IPS-18a (cell line): ENCODE data around the gene CEP68.
A peak's percentile ranks its signal among the peaks of the same experiment; 100 is the strongest.
"Not testable (repeated sequence)": the region's sequence is repeated elsewhere in the genome, so short reads cannot be mapped to it uniquely, and the experiment has no call there.

Experiments
- H3K27ac ChIP-seq: one replicate; pipeline ENCODE4 v1.5.1; 2013; ENCODE audit warnings: low read length
- H3K27me3 ChIP-seq: one replicate; pipeline ENCODE4 v1.6.1; 2013; ENCODE audit warnings: mild to moderate bottlenecking, low read length; ENCODE audit not compliant: control insufficient read depth, insufficient read depth
- H3K36me3 ChIP-seq: one replicate; pipeline ENCODE4 v1.6.1; 2013; ENCODE audit warnings: low read depth, low read length; ENCODE audit not compliant: control insufficient read depth
- H3K4me1 ChIP-seq: one replicate; pipeline ENCODE4 v1.6.1; 2013; ENCODE audit warnings: low read depth, low read length; ENCODE audit not compliant: control insufficient read depth
- H3K4me3 ChIP-seq: one replicate; pipeline ENCODE4 v1.5.1; 2013; ENCODE audit warnings: low read length
- H3K9ac ChIP-seq: one replicate; pipeline ENCODE4 v1.6.1; 2013; ENCODE audit warnings: mild to moderate bottlenecking, low read length, moderate library complexity
- H3K9me3 ChIP-seq: one replicate; pipeline ENCODE4 v1.6.1; 2013; ENCODE audit warnings: low read depth, low read length; ENCODE audit not compliant: control insufficient read depth

CEP68 gene

DNA sequence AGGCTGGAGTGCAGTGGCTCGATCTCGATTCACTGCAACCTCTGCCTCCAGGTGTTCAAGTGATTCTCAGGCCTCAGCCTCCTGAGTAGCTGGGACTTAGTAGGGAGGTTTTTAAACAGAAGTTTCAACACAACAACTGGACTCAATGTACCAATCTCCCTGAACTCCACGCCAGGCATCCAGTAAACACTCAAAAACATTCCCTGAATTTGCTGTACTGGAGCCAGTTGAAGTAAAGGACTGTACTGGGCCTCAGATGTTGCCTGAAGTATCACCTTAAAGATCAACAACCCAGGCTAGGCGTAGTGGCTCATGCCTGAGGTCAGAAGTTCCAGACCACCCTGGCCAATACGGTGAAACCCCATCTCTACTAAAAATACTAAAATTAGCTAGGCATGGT, 51.3 kb downstream of the CEP68 start:
- Histone ChIP-seq H3K4me3 (no peak overlapping the region), H3K4me1 (no peaks in the 10 kb centered on the region), H3K27ac (no peak overlapping the region), H3K9ac (no peak overlapping the region), H3K9me3 (no peaks in the 10 kb centered on the region), H3K27me3 (no peaks in the 10 kb centered on the region), H3K36me3 (peaks cover 3% of the 10 kb centered on the region)

- Histone ChIP-seq H3K27ac (no peak overlapping the region), H3K9ac (no peak overlapping the region), H3K27me3 (no peaks in the 10 kb centered on the region), H3K9me3 (no peaks in the 10 kb centered on the region), H3K36me3 (peaks cover 3% of the 10 kb centered on the region), H3K4me3 (no peak overlapping the region), H3K4me1 (no peaks in the 10 kb centered on the region)
These were observed 52.6 kb downstream of the CEP68 start for GRCh38 chr2:65108780-65109179.

DNA sequence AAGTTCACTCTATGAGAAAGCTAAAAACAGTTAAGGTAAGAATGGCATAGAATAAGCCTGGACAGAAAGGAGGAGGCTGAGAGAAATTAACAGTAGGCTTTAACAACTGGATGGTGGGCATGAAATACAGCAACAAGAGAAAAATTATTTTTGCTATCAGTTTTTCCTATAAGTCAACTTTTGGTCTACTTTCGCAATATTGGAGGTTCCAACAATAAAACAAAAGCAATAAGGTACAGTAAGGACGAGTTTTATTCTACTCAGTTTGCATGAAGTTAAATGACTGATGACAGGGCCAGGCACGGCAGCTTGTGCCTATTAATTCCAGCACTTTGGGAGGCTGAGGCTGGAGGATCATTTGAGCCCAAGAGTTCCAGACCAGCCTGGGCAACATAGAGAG, 56.4 kb downstream of the CEP68 start:
- H3K36me3 ChIP-seq, result no peaks in the 10 kb centered on the region

DNA sequence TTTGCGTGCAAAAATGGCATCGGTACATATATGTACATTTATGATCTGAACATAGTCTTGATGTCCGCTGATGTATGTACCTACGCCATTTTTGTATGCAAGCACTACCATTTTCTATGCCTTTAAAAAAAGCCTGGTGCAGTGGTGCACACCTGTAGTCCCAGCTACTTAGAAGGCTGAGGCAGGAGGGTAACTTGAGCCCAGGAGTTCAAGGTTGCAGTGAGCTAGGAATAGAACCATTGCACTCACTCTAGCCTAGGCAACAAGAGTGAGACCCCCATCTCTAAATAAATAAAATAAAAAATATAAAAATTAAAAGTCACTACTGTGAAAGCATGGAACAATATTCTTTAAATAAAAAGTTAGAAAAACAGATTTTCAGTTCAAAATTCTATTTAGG, 57.0 kb downstream of the CEP68 start:
- no peak overlapping the region for H3K9ac ChIP-seq
- H3K27me3 ChIP-seq, result no peaks in the 10 kb centered on the region
- no peaks in the 10 kb centered on the region for H3K36me3 ChIP-seq
- no peak overlapping the region for H3K4me3 ChIP-seq
- H3K9me3 ChIP-seq, result no peaks in the 10 kb centered on the region
- H3K4me1 ChIP-seq, result no peaks in the 10 kb centered on the region
- no peak overlapping the region for H3K27ac ChIP-seq

More for the DNA sequence above, 56.4 kb downstream of the CEP68 start:
- H3K27me3 ChIP-seq, result no peaks in the 10 kb centered on the region
- H3K9ac ChIP-seq, result no peak overlapping the region
- H3K9me3 ChIP-seq, result no peaks in the 10 kb centered on the region
- no peaks in the 10 kb centered on the region for H3K4me1 ChIP-seq
- H3K4me3 ChIP-seq, result no peak overlapping the region
- H3K27ac ChIP-seq, result no peak overlapping the region

DNA sequence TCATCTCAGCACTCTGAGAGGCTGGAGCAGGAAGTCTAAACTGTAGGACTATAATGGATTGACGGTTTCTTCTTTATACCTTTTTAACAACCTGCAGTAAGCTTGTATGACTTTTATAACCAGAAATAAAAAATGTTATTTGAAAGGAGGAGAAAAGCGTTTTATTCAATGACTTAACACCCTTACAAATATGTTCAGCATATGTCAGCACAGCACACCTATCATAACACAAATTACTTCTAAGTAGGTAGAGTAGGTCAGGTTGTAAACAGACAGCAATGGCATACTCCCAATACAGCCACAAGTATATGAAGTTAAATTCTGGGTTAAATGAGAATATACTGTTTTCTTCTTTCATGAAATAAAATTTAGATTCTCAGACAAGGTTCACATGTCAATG, 57.6 kb downstream of the CEP68 start:
- H3K4me1 ChIP-seq, result no peaks in the 10 kb centered on the region
- no peaks in the 10 kb centered on the region for H3K9me3 ChIP-seq
- H3K27ac ChIP-seq, result no peak overlapping the region
- H3K9ac ChIP-seq, result no peak overlapping the region
- no peak overlapping the region for H3K4me3 ChIP-seq
- no peaks in the 10 kb centered on the region for H3K36me3 ChIP-seq
- H3K27me3 ChIP-seq, result no peaks in the 10 kb centered on the region

GRCh38 chr2:65114921-65115320, 58.7 kb downstream of the CEP68 start:
- H3K4me3 ChIP-seq, result no peak overlapping the region
- H3K9ac ChIP-seq, result no peak overlapping the region
- no peaks in the 10 kb centered on the region for H3K4me1 ChIP-seq
- no peaks in the 10 kb centered on the region for H3K9me3 ChIP-seq
- no peak overlapping the region for H3K27ac ChIP-seq
- no peaks in the 10 kb centered on the region for H3K27me3 ChIP-seq
- H3K36me3 ChIP-seq, result no peaks in the 10 kb centered on the region

GRCh38 chr2:65116645-65117044, 60.4 kb downstream of the CEP68 start:
- H3K4me1 ChIP-seq, result no peaks in the 10 kb centered on the region

GRCh38 chr2:65120990-65121693, 64.9 kb downstream of the CEP68 start:
- H3K36me3 ChIP-seq, result no peaks in the 10 kb centered on the region
- H3K27me3 ChIP-seq, result no peaks in the 10 kb centered on the region
- H3K4me1 ChIP-seq, result no peaks in the 10 kb centered on the region
- H3K4me3 ChIP-seq, result no peak overlapping the region
- no peak overlapping the region for H3K27ac ChIP-seq
- H3K9ac ChIP-seq, result no peak overlapping the region
- H3K9me3 ChIP-seq, result no peaks in the 10 kb centered on the region

More at GRCh38 chr2:65116645-65117044, 60.4 kb downstream of the CEP68 start:
- H3K9ac ChIP-seq, result no peak overlapping the region
- no peak overlapping the region for H3K4me3 ChIP-seq
- H3K27me3 ChIP-seq, result no peaks in the 10 kb centered on the region
- H3K27ac ChIP-seq, result no peak overlapping the region
- no peaks in the 10 kb centered on the region for H3K36me3 ChIP-seq
- no peaks in the 10 kb centered on the region for H3K9me3 ChIP-seq

DNA sequence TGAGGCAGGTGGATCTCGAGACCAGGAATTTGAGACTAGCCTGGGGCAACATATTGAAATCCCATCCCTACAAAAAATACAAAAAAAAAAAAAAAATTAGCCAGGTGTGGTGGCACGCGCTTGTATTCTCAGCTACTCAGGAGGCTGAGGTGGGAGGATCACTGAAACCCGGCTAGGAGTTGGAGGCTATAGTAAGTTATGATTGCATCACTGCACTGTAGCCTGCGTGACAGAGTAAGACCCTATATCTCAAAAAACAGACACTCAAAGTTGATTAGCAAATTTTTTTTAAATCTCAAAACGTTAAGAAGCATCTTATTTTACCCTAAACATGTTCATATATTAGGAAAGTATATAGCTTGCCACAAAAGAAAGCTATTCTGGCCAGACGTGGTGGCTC, 66.1 kb downstream of the CEP68 start:
- H3K9me3 ChIP-seq, result no peaks in the 10 kb centered on the region
- no peaks in the 10 kb centered on the region for H3K36me3 ChIP-seq
- H3K4me3 ChIP-seq, result no peak overlapping the region
- no peaks in the 10 kb centered on the region for H3K27me3 ChIP-seq
- peaks cover 10% of the 10 kb centered on the region for H3K4me1 ChIP-seq
- H3K27ac ChIP-seq, result no peak overlapping the region
- no peak overlapping the region for H3K9ac ChIP-seq

GRCh38 chr2:65125457-65125856, 69.2 kb downstream of the CEP68 start:
- H3K4me1 ChIP-seq, result peaks cover 17% of the 10 kb centered on the region
- H3K9me3 ChIP-seq, H3K36me3 ChIP-seq, H3K4me3 ChIP-seq, H3K27ac ChIP-seq, H3K27me3 ChIP-seq, H3K9ac ChIP-seq: not testable (repeated sequence)

DNA sequence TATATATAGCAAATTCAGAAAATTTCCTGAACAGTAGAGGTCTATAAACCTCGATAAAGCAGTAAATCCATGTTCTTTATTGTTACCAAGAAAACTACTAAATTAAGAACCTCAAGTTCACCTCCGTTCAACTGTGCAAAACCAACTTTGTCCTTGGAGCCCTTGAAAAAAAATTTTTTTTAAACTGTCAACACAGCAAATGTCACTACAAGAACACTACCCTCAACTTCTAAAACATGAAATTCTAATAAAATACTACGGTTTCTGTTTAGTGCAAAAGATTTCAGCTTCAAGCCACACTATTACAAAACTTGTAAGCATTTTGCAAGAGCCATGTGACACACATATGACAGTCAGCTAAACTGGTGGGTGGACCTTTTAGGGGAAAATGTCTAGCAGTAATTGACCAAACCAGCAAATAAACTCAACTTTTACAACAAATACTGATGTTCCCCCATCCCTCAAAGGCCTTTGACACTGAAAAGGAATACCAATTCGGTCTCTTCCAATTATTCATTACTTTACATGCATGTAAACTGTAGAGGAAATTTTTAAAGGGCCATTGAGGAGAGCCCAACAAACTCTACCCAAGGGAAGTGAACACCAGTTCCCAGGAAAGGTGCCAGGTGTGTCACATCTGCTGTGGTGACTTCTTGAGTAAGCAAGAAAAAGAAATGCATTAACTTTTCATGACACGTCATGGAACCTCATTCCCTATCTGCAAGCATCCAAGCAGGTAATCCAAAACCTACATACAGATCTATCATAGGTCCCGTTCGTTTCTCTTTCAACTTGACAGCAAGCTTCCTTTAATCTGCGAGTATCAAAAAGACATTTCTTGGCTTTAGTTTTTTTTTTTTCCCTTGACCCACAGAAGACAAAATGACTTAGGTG, 72.3 kb downstream of the CEP68 start:
- Histone ChIP-seq H3K9me3 (no peaks in the 10 kb centered on the region), H3K27ac (no peak overlapping the region), H3K4me1 (peaks cover 21% of the 10 kb centered on the region), H3K27me3 (no peaks in the 10 kb centered on the region), H3K9ac (peak overlapping the region; percentile 93), H3K4me3 (peak overlapping the region; percentile 81), H3K36me3 (no peaks in the 10 kb centered on the region)
